Measurements from ENCODE around the gene GGNBP2.

The GGNBP2 gene

DNA sequence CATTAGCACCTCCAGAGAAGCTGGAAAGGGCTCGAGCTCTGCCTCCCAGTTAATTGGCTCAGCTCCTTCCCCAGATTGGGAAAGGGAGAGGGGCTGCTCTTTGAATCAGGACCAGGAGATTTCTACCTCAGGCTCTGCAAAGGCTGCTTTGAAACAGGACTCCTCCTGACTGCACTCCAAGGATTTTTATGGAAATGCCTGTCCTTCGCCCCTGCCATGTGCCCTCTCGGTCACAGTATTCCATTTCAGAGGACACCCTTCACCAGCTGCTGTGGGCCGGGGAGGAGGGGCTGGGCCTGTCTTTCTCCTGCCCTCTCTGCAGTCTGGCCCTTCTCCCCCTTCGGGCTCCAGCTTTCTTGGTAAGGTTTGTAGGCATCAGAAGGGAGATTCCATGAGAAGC lies 70.2 kb downstream of the GGNBP2 start:
- Mint-ChIP-seq H3K36me3 (ENCODE audit: insufficient read depth) (peaks cover 1% of the 10 kb centered on the region), H3K4me1 (no peaks in the 10 kb centered on the region), H3K27ac (ENCODE audit: low read depth) (no peak overlapping the region), H3K27me3 (peaks cover 10% of the 10 kb centered on the region), H3K9me3 (no peaks in the 10 kb centered on the region), H3K4me3 (no peak overlapping the region)
- no peak for DNase-seq (ENCODE audit: low spot score in 2 of 2)
- ATAC-seq (replicated peaks; ENCODE audit: extremely low read depth, poor library complexity, severe bottlenecking): no peak

DNA sequence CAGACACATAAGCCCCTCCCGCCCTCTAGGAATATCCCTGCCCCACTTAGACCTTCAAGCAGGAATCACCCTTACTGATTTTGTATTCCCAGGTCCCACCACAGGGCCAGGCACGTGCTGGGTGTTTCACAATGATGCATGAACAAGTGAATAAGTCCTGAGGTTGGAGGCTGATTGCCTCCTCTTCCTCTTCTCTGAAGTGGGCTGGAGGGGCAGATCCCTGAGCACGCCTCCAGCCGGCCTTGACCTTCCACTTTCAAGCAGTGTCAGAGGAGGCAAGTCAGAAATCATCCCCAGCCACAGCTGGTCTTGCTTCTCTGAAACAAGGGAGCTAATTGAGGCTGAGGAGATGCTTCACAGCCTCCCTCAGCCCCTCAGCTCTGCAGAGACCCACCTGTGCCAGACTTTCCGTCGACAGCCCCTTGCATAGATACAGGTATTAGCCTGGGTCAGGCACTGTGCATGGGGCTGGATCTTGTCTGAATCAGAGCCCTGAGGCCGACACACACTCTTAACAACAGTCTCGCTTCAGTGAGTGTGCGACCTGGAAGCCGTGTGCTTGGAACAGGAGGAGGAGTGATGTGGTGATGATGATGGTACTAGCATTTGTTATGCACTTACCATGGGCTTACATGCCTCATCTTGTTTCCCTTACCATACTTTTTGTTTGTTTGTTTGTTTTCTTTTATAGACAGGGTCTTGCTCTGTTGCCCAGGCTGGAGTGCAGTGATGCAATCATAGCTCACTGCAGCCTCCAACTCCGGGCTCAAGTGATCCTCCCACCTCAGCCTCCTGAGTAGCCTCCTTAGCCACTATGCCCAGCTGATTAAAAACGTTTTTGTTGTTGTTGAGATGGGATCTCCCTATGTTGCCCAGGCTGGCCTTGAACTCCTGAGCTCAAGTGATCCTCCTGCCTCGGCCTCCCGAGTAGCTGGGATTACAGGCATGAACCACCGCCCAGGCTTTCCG lies 71.6 kb downstream of the GGNBP2 start:
- Mint-ChIP-seq H3K4me3 (no peak overlapping the region), H3K4me1 (peaks cover 4% of the 10 kb centered on the region)

GRCh38 chr17:36617773-36618172 lies 73.1 kb downstream of the GGNBP2 start:
- H3K9me3 Mint-ChIP-seq: no peaks in the 10 kb centered on the region
- ATAC-seq (replicated peaks; ENCODE audit: extremely low read depth, poor library complexity, severe bottlenecking) (no peak), DNase-seq (ENCODE audit: low spot score in 2 of 2) (no peak)
- H3K27ac Mint-ChIP-seq (ENCODE audit: low read depth): no peak overlapping the region
- H3K36me3 Mint-ChIP-seq (ENCODE audit: insufficient read depth): peaks cover 1% of the 10 kb centered on the region
- peaks cover 10% of the 10 kb centered on the region for H3K27me3 Mint-ChIP-seq
- no peak overlapping the region for H3K4me3 Mint-ChIP-seq
- peaks cover 6% of the 10 kb centered on the region for H3K4me1 Mint-ChIP-seq

More for the DNA sequence above, 71.6 kb downstream of the GGNBP2 start:
- Mint-ChIP-seq H3K27ac (ENCODE audit: low read depth) (no peak overlapping the region), H3K27me3 (peaks cover 10% of the 10 kb centered on the region), H3K36me3 (ENCODE audit: insufficient read depth) (peaks cover 1% of the 10 kb centered on the region), H3K9me3 (no peaks in the 10 kb centered on the region)
- DNase-seq (ENCODE audit: low spot score in 2 of 2): no peak
- no peak for ATAC-seq (replicated peaks; ENCODE audit: extremely low read depth, poor library complexity, severe bottlenecking)

DNA sequence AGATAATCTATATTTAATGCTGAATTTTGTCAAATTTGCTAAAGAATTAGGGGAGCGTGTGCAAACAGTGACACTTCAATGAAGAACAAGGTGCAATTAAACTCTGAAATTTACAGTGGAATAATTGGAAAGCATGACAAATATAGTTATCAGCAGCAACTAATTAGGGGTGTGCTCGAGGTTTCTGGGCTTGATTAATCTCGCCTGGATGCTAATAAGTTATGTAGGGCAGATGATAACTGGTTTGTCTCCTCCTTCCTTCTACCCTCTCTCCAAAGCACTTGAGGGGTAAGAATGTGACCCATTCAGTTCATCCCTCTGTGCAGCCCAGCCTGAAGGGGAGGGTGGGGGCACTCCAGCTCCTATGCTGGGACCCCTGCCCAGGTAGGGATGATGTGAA lies 78.6 kb downstream of the GGNBP2 start:
- Mint-ChIP-seq H3K4me1 (peaks cover 6% of the 10 kb centered on the region), H3K27ac (ENCODE audit: low read depth) (no peak overlapping the region), H3K27me3 (no peaks in the 10 kb centered on the region)

DNA sequence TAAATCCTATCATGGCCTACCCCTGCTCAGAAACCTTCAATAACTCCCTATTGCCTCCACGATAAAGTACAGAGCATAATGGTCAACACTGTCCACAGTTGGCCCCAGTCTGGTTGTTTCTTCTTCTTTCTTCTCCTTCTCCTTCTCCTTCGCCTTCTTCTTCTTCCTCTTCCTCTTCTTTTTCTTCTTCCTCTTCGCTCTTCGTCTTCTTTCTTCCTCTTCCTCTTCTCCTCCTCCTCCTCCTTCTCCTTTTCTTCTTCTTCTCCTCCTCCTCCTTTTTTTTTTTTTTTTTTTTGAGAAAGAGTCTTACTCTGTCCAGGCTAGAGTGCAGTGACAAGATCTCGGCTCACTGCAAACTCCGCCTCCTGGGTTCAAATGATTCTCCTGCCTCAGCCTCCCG lies 80.5 kb downstream of the GGNBP2 start:
- Mint-ChIP-seq H3K27ac (ENCODE audit: low read depth) (no peak overlapping the region), H3K36me3 (ENCODE audit: insufficient read depth) (no peaks in the 10 kb centered on the region), H3K4me1 (peaks cover 6% of the 10 kb centered on the region), H3K27me3 (no peaks in the 10 kb centered on the region), H3K4me3 (no peak overlapping the region), H3K9me3 (no peaks in the 10 kb centered on the region)
- ATAC-seq (replicated peaks; ENCODE audit: extremely low read depth, poor library complexity, severe bottlenecking) (no peak), DNase-seq (ENCODE audit: low spot score in 2 of 2) (no peak)

More for the DNA sequence above, 78.6 kb downstream of the GGNBP2 start:
- DNase-seq (ENCODE audit: low spot score in 2 of 2): no peak
- H3K36me3 Mint-ChIP-seq (ENCODE audit: insufficient read depth): no peaks in the 10 kb centered on the region
- ATAC-seq (replicated peaks; ENCODE audit: extremely low read depth, poor library complexity, severe bottlenecking): no peak
- H3K4me3 Mint-ChIP-seq: no peak overlapping the region
- H3K9me3 Mint-ChIP-seq: no peaks in the 10 kb centered on the region

GRCh38 chr17:36627101-36627500 lies 82.4 kb downstream of the GGNBP2 start:
- no peak overlapping the region for H3K27ac Mint-ChIP-seq (ENCODE audit: low read depth)
- H3K36me3 Mint-ChIP-seq (ENCODE audit: insufficient read depth): no peaks in the 10 kb centered on the region
- no peak overlapping the region for H3K4me3 Mint-ChIP-seq
- H3K4me1 Mint-ChIP-seq: no peaks in the 10 kb centered on the region
- no peaks in the 10 kb centered on the region for H3K9me3 Mint-ChIP-seq
- peaks cover 5% of the 10 kb centered on the region for H3K27me3 Mint-ChIP-seq
- ATAC-seq (replicated peaks; ENCODE audit: extremely low read depth, poor library complexity, severe bottlenecking): no peak
- DNase-seq (ENCODE audit: low spot score in 2 of 2): no peak

DNA sequence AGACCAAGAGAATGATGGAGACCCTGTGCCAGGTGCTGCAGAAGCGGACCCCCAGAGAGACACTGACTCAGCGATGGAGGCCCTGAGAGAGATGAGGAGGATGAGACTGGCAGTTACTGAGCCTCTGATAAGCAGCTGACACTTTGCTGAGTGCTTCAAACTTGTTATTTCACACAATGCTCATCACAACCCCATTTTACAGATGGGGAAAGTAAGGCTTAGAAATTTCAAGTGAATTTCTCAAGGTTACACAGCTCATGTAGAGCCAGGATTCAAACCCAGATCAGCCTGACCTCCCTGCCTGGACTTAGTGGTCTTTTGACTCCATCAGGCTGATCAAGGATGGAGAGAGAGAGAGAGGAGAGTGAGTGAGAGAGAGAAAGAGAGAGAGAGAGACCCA lies 83.9 kb downstream of the GGNBP2 start:
- no peak overlapping the region for H3K4me3 Mint-ChIP-seq
- ATAC-seq (replicated peaks; ENCODE audit: extremely low read depth, poor library complexity, severe bottlenecking) (no peak), DNase-seq (ENCODE audit: low spot score in 2 of 2) (no peak)
- no peaks in the 10 kb centered on the region for H3K4me1 Mint-ChIP-seq
- H3K36me3 Mint-ChIP-seq (ENCODE audit: insufficient read depth): no peaks in the 10 kb centered on the region
- H3K27me3 Mint-ChIP-seq: peaks cover 20% of the 10 kb centered on the region
- no peak overlapping the region for H3K27ac Mint-ChIP-seq (ENCODE audit: low read depth)
- H3K9me3 Mint-ChIP-seq: no peaks in the 10 kb centered on the region

DNA sequence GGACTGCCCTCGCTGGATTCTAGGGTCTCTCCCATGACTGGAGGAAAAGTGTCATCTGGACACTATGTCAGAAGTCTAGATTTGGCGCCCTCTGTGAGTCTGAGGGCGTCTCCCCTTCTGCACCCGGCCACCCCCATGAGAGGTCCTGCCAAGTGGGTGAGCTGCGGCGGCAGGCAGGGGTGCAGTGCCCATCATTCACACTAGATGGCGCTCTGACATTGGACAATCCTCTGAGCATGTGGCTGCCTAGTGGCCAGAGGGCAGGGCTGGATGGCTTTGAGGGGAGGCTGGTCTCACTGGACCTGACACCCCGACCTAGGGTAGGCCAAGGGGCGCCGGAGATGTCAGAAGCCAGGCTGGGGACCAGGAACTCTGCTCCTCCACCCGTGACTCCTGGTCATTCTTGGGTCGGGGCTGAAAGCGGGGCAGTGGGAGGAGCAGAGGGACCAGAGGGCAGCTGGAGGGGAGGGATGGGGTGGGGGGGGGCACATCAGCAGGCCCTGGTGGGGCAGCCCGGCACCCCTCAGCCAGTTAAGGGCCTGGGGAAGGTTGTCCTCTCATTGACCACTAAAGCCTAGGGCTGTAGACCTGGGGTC lies 84.6 kb downstream of the GGNBP2 start:
- no peaks in the 10 kb centered on the region for H3K36me3 Mint-ChIP-seq (ENCODE audit: insufficient read depth)
- DNase-seq (ENCODE audit: low spot score in 2 of 2): peak; percentile 66 to 83
- no peaks in the 10 kb centered on the region for H3K4me1 Mint-ChIP-seq
- ATAC-seq (replicated peaks; ENCODE audit: extremely low read depth, poor library complexity, severe bottlenecking): peak; percentile 52
- no peak overlapping the region for H3K27ac Mint-ChIP-seq (ENCODE audit: low read depth)
- H3K4me3 Mint-ChIP-seq: no peak overlapping the region
- H3K27me3 Mint-ChIP-seq: peaks cover 28% of the 10 kb centered on the region
- H3K9me3 Mint-ChIP-seq: no peaks in the 10 kb centered on the region

DNA sequence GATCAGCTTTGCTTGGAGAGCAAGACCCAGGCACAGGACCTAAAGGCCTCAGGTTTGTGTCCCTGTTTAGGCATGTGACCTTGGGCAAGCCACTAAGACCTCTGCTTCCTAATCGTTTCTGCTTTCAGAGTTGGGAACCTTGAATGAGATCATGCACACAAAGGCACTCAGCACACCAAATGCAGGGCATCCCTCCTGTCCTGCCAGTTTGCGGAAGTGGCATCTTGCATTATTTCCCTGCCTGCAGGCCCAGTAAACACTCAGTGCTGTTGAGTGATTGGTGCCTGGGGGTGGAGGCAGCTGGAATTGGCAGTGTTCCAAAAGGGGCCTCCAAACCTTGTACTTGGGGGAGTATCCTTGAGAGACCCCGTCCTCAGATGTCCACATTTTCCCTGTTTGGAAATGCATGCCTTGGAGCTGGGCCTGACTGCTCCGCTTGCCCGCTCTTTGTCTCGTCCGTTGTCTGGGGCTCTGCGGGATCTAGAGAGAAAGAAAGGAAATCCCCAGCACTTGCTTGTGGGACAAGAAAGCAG lies 85.3 kb downstream of the GGNBP2 start:
- DNase-seq (ENCODE audit: low spot score in 2 of 2): no peak
- H3K27ac Mint-ChIP-seq (ENCODE audit: low read depth): no peak overlapping the region
- H3K36me3 Mint-ChIP-seq (ENCODE audit: insufficient read depth): no peaks in the 10 kb centered on the region

DNA sequence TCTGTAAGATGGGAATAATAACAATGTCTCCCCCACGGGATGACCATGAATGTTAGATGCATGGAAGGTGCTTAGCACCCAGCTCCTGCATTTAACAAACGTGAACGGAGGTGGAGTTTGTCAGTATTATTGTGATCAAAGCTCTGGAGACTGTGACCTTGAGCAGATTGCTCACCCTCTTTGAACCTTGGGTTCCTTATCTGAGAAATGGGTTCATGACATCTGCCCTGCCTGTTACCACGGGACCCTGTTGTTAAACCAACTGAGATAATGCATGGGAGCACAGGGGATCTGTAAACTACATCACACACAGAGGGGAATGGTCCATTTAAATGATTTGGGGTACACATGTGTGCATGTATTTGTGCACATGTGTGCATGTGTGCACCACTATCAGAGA lies 86.3 kb downstream of the GGNBP2 start:
- Mint-ChIP-seq H3K27ac (ENCODE audit: low read depth) (no peak overlapping the region), H3K4me3 (no peak overlapping the region)

More for the DNA sequence above, 85.3 kb downstream of the GGNBP2 start:
- H3K4me3 Mint-ChIP-seq: no peak overlapping the region
- no peaks in the 10 kb centered on the region for H3K9me3 Mint-ChIP-seq
- no peak for ATAC-seq (replicated peaks; ENCODE audit: extremely low read depth, poor library complexity, severe bottlenecking)
- H3K4me1 Mint-ChIP-seq: no peaks in the 10 kb centered on the region
- peaks cover 35% of the 10 kb centered on the region for H3K27me3 Mint-ChIP-seq

DNA sequence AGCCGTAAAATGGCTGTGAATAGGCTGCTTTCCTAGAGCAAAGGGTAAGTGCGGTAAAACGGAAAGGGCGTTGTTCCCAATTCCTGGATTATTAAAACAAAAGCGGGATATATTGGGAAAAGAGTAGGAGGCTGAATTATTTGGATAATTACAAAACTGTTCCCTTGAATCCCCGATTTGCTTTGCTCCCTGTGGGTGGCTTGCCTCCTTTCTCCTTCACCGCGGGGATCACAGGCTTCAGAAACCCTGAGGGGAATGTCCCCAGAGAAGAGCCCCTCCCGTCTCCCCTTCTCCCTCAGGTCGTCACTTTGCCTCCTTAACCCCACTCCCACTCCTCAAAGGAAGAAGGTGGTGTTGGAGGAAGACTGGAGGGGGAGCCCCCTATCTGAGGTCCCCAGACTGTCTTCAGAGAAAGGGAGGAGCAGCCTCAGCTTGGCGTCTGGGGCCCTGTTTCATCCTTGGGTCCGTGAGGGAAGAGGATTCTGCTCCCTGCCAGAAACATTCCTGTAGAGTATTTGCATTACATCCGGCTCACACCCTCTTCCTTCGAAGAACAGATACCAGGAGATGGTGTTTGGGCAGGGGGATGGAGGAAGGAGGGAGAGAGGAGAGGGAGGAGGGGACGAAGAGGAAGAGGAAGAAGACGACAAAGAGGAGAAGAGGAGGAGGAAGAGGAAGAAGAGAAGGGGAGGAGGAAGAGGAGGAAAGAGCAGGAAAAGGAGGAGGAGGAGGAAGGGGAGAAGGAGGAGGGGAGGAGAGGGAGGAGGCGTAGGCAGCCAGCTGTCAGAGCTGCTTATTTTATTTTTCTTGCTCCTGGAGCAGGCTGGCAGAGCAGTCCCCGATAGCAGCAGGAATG lies 88.4 kb downstream of the GGNBP2 start:
- H3K4me3 Mint-ChIP-seq: no peak overlapping the region
- no peak for ATAC-seq (replicated peaks; ENCODE audit: extremely low read depth, poor library complexity, severe bottlenecking)
- DNase-seq (ENCODE audit: low spot score in 2 of 2): no peak
- H3K36me3 Mint-ChIP-seq (ENCODE audit: insufficient read depth): no peaks in the 10 kb centered on the region
- H3K9me3 Mint-ChIP-seq: no peaks in the 10 kb centered on the region
- H3K4me1 Mint-ChIP-seq: peaks cover 6% of the 10 kb centered on the region
- H3K27me3 Mint-ChIP-seq: peaks cover 49% of the 10 kb centered on the region
- no peak overlapping the region for H3K27ac Mint-ChIP-seq (ENCODE audit: low read depth)

More for the DNA sequence above, 86.3 kb downstream of the GGNBP2 start:
- no peaks in the 10 kb centered on the region for H3K36me3 Mint-ChIP-seq (ENCODE audit: insufficient read depth)
- DNase-seq (ENCODE audit: low spot score in 2 of 2) (no peak), ATAC-seq (replicated peaks; ENCODE audit: extremely low read depth, poor library complexity, severe bottlenecking) (no peak)
- H3K4me1 Mint-ChIP-seq: no peaks in the 10 kb centered on the region
- H3K27me3 Mint-ChIP-seq: peaks cover 43% of the 10 kb centered on the region
- H3K9me3 Mint-ChIP-seq: no peaks in the 10 kb centered on the region
